M059J (cell line): ENCODE measurements around the gene TRDN. TPM values are rescaled to one million over a fixed set of nuclear protein-coding genes. Genes with fewer than 3 reads are reported as not detected.
A peak's percentile ranks its signal among the peaks of the same experiment; 100 is the strongest.
"Not testable (repeated sequence)": the region's sequence is repeated elsewhere in the genome, so short reads cannot be mapped to it uniquely, and the experiment has no call there.

ENCODE experiments used
- DNase-seq: peaks from one replicate; pipeline ENCODE4 v3.0.0-alpha.2; 2012; ENCODE audit warnings: low read depth
- total RNA-seq: library from RNA; depleted of rRNA; stranded (reverse); fragments of >200 nt; shearing (Covaris generic); gene quantifications from 2 replicates; pipeline ENCODE4 v1.2.3, GENCODE V29; 2014

The TRDN gene
- total RNA-seq, 1 experiment from 2014 or later = 0.05 TPM

DNA sequence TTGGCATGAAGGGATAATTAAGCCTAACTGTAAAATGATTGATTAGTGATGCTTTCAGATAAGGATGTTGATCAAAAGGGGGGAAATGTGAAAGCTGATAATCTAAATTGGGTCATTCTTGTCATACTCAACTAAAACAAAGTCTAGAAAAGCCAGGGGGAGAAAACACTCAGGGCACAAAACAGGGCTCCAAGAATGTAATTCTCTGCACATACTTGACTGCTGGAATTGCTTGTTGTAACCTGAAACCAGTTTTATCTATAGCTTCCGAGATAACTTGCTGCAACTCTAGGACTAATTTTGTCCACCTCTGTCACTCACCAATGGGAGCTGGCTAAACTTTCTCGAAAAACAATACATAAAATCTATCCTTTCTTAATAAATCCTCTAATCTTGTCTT is 330.4 kb downstream of the TRDN start:
- no peak for DNase-seq

DNA sequence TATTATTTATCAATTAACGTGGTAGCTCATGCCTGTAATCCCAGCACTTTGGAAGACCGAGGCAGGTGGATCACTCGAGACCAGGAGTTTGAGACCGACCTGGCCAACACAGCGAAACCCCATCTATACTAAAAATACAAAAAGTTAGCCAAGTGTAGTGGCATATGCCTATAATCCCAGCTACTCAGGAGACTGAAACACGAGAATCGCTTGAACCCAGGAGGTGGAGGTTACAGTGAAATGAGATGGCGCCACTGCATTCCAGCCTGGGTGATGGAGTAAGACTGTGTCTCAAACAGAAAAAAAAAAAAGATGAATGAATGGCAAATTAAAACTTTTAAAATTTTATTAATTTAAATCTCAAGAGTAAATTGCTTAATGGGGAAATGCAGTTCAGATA is 341.1 kb downstream of the TRDN start:
- no peak for DNase-seq

DNA sequence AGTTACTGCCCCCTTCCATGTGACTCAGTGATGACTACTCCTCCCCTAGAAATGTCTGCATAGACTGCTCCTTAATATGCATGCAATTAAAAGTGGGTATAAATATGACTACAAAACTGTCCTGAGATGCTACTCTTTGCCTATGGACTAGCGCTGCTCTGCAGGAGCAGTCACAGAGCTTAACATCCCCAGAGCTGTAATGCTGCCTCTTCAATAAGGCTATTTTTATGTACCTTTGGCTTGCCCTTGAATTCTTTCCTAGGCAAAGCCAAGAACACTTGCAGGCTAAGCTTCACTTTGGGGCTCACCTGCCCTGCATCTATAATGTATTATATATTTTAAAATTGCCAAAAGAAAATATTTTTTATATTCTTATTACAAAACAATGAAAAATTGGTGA is 341.6 kb downstream of the TRDN start:
- DNase-seq = no peak

DNA sequence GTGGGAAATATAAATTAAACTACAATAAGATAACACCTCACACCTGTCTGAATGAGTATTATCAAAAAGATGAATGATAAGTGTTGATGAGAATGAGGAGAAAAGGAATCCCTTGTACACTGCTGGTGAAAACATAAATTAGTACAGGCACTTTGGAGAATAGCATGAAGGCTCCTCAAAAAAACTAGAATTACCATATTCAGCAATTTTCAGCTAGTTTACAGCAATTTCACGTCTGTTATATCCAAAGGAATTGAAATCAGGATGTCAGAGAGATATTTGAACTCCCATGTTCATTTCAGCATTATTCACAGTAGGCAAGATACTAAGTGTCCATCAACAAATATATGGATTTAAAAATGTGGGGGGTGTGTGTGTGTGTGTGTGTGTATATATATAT is 348.1 kb downstream of the TRDN start:
- no peak for DNase-seq

DNA sequence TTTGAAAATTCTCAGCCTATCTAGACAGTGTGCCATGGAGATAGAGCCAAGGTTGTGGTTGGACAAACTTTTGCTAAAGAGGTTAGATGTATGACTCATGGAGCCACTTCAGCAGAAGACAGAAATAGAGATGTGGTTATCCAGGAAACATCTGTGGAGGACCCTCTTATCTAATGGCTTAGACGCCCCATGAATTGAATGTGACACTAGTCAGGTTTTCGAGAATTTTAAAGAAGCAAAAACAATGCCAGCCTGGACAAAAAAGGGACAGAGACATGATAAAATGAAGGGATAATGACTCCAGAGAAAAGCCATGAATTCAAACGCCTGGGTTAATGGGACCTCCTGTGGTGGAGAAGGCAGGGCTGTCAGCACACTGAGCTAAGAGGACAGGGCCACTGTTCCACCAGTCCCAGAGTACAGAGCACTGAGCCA is 360.2 kb downstream of the TRDN start:
- DNase-seq = peak; percentile 1

DNA sequence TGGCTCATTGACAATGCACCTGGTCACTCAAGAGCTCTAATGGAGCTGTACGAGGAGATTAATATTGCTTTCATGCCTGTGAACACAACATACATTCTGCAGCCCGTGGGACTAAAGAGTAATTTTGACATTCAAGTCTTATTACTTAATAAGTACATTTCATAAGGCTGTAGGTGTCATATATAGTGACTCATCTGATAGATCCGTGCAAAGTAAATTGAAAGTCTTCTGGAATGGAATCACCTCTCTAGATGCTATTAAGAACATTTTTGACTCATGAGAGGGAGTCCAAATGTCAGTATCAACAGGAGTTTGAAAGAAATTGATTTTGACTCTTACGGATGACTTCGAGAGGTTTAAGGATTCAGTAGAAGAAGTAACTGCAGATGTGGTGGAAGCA is 372.8 kb downstream of the TRDN start:
- DNase-seq = no peak

DNA sequence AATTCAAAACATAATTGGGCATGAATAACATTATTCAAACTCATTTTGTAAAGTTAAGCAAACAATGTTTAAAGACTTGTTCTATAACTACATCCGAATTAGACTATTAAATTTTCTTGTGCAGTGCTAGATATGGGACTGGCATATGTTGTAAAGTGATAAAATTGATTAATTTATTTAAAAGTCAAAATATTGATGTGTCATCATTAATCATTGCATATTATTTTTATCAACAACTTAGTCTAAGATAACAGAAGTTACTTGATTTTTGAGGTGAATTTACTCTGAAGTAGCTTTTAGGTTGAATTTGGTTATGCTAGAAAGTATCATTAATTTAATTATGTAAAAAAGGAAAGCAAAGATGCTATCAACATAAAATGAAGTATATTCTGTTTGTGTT is 396.1 kb downstream of the TRDN start:
- DNase-seq = no peak

DNA sequence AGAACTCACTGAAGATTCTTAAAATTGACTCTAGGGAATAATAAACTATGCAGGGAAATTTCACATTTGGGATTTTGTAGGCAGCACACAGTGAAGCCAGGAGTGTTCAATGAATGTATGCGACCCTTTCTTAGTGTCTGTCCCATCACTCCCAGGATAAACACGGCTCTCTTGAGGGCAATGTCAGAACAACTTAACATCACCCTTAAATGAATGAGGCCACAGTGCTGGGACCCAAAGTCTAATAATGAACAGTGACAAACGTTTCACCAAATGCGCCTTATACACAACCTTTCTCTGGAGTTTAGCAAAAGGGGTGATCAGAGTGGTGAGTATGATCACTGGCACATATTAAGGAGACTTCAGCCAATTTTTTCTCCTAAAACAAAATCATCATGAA is 403.4 kb downstream of the TRDN start:
- DNase-seq = no peak

DNA sequence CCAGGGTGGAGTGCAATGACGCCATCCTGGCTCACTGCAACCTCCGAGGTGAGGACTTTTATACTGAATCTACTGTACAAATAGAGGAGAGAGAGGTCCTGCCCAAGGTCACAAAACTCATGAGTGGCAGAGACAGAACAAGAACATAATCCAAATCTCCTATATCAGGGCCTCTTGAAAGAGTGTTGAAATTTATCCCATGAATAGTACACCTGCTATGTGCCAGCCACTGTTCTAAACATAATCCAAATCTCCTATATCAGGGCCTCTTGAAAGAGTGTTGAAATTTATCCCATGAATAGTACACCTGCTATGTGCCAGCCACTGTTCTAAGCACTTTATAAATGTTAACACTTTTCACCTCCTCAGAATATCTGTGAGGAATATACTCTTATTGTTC is 409.0 kb downstream of the TRDN start:
- DNase-seq = not testable (repeated sequence)

DNA sequence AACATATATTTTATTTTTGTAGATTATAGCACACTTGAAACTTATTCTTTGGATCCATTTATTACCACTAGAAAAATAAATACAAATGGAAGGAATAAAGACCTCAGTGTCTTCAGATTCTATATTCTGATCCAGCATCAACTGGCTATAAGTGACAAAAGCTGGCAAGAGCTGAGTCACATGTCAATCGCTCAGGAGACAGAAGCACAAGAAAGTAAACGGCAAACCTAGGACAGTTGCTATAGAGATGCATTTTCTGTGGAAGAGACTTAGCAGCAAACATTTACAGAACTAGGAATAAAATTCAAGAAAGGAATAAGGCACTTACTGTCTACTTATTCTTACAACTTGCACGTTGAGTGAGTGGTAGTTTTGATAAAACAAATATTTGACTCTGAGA is 410.4 kb downstream of the TRDN start:
- DNase-seq = no peak

DNA sequence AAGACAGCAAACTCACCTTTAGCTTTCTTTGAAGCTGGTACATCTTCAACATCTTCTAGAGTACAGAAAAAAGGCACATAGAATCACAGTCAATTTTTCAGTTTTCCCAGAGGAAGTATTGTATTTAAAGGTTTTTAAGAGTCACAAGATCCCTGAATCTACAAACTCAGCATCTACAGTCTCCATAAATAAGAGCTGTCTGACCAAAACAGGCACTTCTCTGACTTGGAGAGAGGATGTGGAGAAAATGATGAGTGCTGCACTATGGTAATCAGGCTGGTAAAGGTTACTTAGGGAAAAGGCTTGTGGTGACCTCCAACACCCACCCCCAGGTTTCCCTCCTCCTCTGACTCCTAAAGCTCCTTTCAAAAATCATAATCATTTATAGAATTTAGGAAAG is 412.7 kb downstream of the TRDN start:
- no peak for DNase-seq

DNA sequence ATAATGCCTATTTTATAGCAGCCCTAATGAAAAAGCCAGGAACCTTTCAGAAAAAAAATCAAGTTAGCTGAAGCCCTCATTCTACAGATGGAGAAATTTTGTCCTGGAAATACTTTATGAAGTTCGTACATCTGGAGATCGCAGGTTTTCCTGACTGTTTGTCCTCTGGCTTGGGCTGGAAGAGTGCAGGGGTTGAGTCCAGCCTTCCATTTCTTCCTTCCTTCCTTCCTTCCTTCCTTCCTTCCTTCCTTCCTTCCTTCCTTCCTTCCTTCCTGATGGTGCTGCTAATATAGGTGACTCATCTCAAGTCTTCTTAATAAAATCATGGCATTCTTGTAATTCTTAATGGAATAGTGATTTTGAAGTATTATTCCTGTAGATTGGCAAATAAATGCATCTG is 413.3 kb downstream of the TRDN start:
- no peak for DNase-seq

DNA sequence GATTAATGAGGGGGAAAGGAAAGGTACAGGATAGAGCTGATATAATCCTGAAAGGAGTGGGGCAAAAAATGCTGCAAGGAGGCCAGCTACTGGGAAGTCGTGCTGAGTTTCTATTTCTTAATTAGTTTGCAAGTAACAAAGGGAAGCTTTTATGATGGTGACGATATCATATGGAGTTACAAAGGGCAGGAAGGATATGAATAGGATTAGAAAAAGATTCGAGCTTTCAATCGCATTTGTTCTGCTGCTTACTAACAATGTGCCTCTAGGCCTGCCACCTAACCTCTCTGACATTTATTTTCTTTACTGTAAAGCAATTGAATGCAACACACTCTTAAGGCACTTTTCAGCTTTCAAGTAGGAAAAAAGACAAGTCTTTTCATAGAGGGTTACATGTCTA is 421.5 kb downstream of the TRDN start:
- DNase-seq = no peak

DNA sequence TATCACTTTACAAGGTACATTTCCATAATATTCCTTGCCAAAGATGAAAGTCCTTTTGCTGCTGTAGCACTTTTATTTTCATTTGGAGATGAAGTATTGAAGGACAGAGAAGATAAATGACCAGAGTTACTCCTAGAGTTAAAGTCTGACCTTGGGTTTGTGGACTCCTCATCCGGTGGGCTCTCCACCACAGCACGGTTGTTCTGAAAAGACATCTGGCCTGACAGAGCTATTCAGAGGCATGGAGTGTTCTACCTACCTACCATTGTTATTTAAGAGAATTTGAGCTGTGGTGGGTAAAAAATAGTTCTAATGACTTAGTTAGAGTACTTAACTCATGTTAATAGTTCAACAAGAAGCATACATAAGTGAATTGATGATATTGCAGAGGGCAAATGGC is 422.3 kb downstream of the TRDN start:
- no peak for DNase-seq

DNA sequence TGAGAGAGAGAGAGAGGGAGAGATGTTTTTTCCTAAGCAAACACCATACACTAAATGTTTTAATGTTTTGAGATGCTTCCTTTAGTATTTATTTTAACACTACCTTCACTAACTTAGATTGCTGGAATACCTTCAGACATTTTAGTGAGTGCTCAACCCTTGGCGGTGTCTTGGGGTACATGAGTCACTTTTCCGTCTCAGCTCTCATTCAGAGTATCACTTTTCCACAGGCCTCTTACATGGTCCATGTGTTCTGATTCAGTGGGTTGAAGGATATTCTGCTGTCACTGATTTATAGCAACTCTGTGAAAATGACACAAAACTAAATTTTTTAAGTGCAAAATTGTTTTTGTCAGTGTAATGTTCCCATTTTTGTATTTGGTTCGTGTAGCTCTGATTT is 422.8 kb downstream of the TRDN start:
- DNase-seq = no peak

DNA sequence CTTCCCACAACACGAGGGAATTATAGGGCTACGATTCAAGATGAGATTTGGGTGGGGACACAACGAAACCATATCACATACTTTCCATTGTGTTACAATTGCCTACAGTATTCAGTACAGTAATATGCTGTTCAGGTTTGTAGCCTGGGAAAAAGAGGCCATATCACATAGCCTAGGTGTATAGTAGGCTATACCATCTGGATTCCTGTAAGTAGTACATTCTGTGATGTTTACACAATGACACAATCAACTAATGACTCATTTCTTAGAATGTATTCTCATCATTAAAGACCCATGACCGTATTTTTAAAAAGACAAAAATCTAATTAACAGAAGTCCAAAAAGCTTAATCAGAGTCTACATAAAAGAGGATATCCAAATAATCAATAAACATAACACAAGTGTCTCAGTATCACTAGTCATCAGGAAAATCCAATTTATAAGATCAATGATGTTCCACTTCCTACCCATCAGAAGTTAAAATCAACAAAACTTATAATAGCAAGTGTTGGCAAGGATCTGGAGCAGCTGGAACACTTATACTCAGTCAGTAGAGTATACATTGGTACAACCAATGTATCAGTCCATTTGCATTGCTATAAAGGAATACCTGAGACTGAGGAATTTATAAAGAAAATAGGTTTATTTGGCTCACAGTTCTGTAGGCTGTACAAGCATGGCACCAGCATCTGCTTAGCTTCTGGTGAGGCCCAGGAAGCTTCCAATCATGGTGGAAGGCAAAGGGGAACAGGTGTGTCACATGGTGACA is 424.8 kb downstream of the TRDN start:
- no peak for DNase-seq

DNA sequence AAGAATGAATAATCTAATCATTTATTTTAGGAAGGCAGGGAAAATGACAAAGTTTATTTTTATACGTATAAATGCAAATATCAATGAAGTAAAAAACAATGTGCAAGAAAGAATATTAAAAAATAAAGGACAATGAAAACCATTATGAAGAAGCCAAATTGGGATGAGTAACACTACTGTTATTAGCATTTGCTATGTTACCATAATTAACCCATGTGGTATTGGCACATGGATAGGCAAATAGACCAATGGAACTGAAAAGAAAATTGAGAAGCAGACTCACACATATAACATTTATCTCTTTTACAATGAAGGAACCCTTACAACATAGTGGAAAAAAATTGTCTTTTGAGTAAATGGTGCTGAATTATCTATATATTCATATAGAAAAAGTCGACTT is 426.1 kb downstream of the TRDN start:
- no peak for DNase-seq

DNA sequence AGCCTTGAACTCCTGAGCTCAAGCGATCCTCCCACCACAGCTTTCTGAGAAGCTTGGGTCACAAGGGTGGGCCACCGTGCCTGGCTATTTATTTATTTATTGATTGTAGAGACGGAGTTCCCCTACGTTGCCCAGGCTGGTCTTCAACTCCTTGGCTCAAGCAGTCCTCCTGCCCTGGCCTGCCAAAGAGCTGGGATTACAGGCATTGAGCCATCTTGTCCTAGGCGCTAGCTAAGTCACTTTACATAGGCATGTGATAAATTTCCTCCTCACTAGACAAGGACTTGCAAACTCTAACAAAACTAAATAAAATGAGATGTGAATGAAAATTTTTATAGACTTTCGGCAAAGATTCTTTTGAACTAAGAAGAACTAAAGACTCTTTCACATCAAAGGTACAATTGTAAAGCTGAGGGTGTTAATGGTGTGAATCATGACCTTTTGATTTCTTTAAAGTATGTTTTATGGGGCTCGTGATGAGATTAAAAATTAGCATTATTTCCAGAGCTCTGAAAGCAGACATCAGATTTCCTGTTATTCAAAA is 428.7 kb downstream of the TRDN start:
- DNase-seq = no peak

DNA sequence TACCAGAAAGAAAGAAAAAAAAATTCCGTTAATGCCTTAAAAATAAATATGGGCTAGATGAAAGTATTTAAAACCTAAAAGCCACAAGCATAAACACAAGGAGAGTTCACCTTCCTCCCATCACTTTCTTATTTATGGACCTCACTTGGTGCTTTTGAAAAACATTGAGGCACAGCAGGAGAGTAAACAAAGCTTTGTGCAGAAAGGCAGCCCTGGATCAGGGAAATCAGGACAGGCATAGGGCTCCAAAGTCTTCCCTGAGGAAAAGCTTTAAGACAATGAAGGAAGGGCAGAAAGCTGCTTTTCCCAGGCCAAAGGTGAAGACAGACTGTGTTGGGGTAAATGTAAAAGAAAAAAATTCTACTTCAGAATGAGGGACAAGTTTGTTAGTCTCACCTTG is 432.8 kb downstream of the TRDN start:
- no peak for DNase-seq

DNA sequence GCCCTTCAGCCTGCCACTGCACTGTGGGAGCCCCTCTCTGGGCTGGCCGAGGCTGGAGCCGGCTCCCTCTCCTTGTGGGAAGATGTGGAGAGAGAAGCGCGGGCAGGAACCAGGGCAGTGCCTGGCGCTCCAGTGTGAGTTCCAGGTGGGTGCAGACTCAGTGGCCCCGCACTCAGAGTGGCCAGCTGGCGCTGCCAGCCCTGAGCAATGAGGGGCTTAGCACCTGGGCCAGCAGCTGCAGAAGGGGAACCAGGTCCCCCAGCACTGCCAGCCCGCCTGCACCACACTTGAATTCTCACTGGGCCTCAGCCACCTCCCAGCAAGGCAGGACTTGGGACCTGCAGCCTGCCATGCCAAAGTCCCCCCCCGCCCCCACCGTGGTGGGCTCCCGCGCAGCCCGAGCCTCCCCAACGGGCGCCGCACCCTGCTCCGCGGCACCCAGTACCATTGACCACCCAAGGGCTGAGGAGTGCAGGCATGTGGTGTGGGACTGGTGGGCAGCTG is 434.8 kb downstream of the TRDN start:
- DNase-seq = no peak

DNA sequence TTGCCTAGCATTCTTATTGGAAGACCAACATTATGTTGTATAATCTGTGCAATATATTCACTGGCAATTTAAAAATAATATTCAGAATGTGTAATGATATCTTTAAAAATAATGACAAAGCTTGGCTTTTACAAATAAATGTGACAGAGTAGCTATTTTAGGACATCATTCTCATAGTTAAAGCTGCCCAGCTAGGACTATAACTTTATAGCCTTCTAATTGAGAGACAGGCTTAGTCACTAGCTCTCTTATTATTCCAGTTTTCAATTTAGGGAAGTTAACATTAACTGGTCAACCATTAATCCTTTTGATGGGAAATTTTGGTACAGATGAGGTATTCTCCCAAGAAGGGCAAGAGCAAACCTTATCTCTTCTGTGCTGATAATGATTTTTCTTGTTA is 443.5 kb downstream of the TRDN start:
- no peak for DNase-seq

DNA sequence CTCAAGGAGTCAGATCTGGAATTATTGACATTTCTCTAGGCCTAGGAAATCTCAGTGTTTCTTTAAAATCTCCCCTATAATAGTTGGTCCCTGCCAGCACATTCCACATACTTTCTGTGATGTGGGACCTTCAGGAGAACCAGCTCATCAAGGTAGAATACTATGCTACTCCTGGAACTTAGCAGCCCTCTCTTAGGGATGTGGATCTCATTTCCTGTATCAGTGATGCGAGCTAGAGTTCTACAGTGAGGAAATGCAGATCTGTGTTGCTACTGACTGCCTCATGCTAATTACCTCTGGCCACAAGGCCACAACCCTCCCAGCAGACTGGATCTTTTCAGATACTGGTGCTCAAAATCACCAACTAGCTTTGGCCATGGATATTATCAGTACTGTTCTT is 446.9 kb downstream of the TRDN start:
- no peak for DNase-seq

DNA sequence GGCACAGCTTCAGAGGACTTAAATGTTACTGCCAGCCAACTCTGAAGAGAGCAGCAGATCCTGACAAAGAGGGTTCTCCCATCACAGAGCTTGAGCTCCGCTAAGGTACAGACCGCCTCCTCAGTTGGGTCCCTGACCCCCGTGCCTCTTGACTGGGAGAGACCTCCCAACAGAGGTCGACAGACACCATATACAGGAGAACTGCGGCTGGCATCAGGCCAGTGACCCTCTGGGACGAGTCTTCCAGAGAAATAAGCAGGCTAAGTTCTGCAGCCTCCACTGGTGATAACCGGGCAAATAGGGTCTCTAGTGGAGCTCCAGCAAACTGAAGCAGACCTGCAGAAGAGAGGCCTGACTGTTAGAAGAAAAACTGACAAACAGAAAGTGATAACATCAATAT is 453.8 kb downstream of the TRDN start:
- DNase-seq = no peak

DNA sequence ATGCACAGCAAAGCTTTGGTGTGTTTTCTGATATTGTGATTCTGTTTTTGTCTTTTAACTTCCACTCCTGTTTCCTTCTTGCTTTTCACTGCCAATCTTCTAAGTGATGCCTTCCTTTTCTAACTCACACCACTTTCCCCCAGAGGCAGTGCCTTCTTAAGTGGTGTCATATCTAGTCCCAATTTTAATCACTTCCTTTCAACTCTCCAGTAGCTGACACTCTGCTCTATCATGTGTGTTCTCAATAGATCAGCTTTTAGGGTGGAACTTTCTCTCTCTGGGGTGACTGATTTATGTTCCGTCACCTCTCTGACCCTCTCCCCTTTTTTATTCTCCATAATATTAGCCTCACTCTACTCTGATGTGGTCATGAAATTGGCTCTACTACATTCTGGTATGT is 460.0 kb downstream of the TRDN start:
- no peak for DNase-seq
